Suprapubic skin (tissue), 4 donors: ENCODE data around the gene SLC4A1AP.

Source experiments
- POLR2A ChIP-seq, 2 donors: fragments of 450-650 bp; IDR thresholded peaks; one replicate each; pipeline ENCODE4 v1.6.1; 2017; ENCODE audit warnings: antibody characterized with exemption in 2 of 2, mild to moderate bottlenecking in 2 of 2, moderate library complexity in 2 of 2
- POLR2AphosphoS5 ChIP-seq, 3 donors: sonication (generic); formaldehyde crosslinking; IDR thresholded peaks; one replicate each; pipeline ENCODE4 v1.6.1; 2017; ENCODE audit warnings: antibody characterized with exemption in 3 of 3
- TF ChIP-seq, protein P1 (sequence below), 2 donors: fragments of 200-600 bp in 1 of 2; fragments of 450-650 bp in 1 of 2; sonication (generic) in 1 of 2; IDR thresholded peaks; one replicate each; pipeline ENCODE4 v1.5.1; 2016 to 2019; ENCODE audit warnings: antibody characterized with exemption in 2 of 2, mild to moderate bottlenecking in 1 of 2, moderate library complexity in 1 of 2

DNA sequence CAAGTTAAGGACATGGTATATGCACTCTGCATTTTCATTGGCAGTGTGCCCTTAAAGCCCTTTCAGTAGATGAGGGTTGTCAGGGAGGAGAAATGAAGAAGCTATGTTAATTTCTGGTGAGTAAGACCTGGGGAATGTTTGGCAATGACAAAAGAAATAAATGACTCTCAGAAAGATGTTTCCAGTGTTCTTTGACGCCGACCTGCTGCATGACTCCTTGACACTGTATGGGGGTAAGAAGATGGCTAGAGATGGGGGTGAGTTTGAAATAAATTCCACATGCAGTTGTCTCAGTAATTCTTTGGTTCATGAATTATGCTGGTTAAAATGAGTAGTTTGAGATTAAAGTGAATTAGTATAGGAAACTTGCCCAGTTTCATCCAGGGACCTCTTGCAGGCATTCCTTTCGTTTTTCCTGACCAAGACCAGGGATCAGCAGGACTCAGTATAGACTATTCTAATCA is 40.7 kb upstream of the SLC4A1AP start:
- no peak for TF ChIP-seq POLR2AphosphoS5 (IDR thresholded peaks at IDR 0.05)
- no peak for TF ChIP-seq POLR2A (IDR thresholded peaks at IDR 0.05)
- TF ChIP-seq, protein P1, sequence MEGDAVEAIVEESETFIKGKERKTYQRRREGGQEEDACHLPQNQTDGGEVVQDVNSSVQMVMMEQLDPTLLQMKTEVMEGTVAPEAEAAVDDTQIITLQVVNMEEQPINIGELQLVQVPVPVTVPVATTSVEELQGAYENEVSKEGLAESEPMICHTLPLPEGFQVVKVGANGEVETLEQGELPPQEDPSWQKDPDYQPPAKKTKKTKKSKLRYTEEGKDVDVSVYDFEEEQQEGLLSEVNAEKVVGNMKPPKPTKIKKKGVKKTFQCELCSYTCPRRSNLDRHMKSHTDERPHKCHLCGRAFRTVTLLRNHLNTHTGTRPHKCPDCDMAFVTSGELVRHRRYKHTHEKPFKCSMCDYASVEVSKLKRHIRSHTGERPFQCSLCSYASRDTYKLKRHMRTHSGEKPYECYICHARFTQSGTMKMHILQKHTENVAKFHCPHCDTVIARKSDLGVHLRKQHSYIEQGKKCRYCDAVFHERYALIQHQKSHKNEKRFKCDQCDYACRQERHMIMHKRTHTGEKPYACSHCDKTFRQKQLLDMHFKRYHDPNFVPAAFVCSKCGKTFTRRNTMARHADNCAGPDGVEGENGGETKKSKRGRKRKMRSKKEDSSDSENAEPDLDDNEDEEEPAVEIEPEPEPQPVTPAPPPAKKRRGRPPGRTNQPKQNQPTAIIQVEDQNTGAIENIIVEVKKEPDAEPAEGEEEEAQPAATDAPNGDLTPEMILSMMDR (IDR thresholded peaks at IDR 0.05), result no peak
